GM23338 (cell line): ENCODE data around the gene GEMIN2. TPM values are rescaled to one million over a fixed set of nuclear protein-coding genes. Genes with fewer than 3 reads are reported as not detected.

ENCODE experiments used
- ATAC-seq: fragments of 200-7000 bp; cut with Tn5 transposase; 3 replicates; pipeline ENCODE4 v1.9.1; 2020
- DNase-seq: peaks from one replicate; pipeline ENCODE4 v3.0.0-alpha.2; 2015; ENCODE audit warnings: low spot score
- H2AFZ ChIP-seq: fragments of 200-600 bp; sonication (generic); 2 replicates; pipeline ENCODE4 v1.8.0; 2016; ENCODE audit warnings: antibody characterized with exemption, mild to moderate bottlenecking, moderate library complexity
- H3F3A ChIP-seq: fragments of 200-600 bp; sonication (generic); replicated peaks from 2 replicates; pipeline ENCODE4 v1.8.0; 2017; ENCODE audit warnings: antibody characterized with exemption, mixed run types, low read depth
- H3K27ac ChIP-seq: fragments of 200-600 bp; sonication (generic); 2 replicates; pipeline ENCODE4 v1.6.1; 2016; ENCODE audit warnings: low read depth
- H3K27me3 ChIP-seq: fragments of 200-600 bp; sonication (generic); 2 replicates; pipeline ENCODE4 v1.8.0; 2016; ENCODE audit warnings: mild to moderate bottlenecking, mixed run types, moderate library complexity; ENCODE audit not compliant: insufficient read depth
- H3K36me3 ChIP-seq: fragments of 200-600 bp; sonication (generic); 2 replicates; pipeline ENCODE4 v1.8.0; 2016; ENCODE audit warnings: mild to moderate bottlenecking; ENCODE audit not compliant: insufficient read depth
- H3K4me1 ChIP-seq: fragments of 200-600 bp; sonication (generic); 2 replicates; pipeline ENCODE4 v1.8.0; 2016; ENCODE audit warnings: mild to moderate bottlenecking, moderate library complexity; ENCODE audit not compliant: insufficient read depth
- H3K4me2 ChIP-seq: fragments of 200-600 bp; sonication (generic); 2 replicates; pipeline ENCODE4 v1.7.1; 2017; ENCODE audit warnings: mixed run types
- H3K4me3 ChIP-seq: fragments of 200-600 bp; sonication (generic); 2 replicates; pipeline ENCODE4 v1.6.1; 2016; ENCODE audit warnings: mixed run types
- H3K79me2 ChIP-seq: fragments of 200-600 bp; sonication (generic); replicated peaks from 2 replicates; pipeline ENCODE4 v1.8.0; 2017; ENCODE audit warnings: mild to moderate bottlenecking; ENCODE audit not compliant: insufficient read depth
- H3K9me2 ChIP-seq: fragments of 200-600 bp; sonication (generic); 2 replicates; pipeline ENCODE4 v1.8.0; 2017; ENCODE audit not compliant: insufficient read depth
- H4K20me1 ChIP-seq: fragments of 200-600 bp; sonication (generic); replicated peaks from 2 replicates; pipeline ENCODE4 v1.8.0; 2017; ENCODE audit warnings: mild to moderate bottlenecking; ENCODE audit not compliant: insufficient read depth
- H3K27ac Mint-ChIP-seq: 2 replicates; pipeline ENCODE4 v1.8.0; 2020; ENCODE audit warnings: inconsistent platforms, mild to moderate bottlenecking, moderate library complexity, mixed read lengths
- H3K27me3 Mint-ChIP-seq: 3 replicates; pipeline ENCODE4 v1.8.0; 2022; ENCODE audit warnings: low read depth, mild to moderate bottlenecking, moderate library complexity, mixed read lengths, inconsistent platforms; ENCODE audit not compliant: insufficient read depth, poor library complexity
- H3K36me3 Mint-ChIP-seq: 3 replicates; pipeline ENCODE4 v1.8.0; 2021; ENCODE audit warnings: low read depth, mild to moderate bottlenecking, inconsistent platforms, moderate library complexity, mixed read lengths
- H3K4me1 Mint-ChIP-seq: 3 replicates; pipeline ENCODE4 v1.8.0; 2020; ENCODE audit warnings: mild to moderate bottlenecking, inconsistent platforms, mixed read lengths
- H3K4me3 Mint-ChIP-seq: 3 replicates; pipeline ENCODE4 v1.8.0; 2021; ENCODE audit warnings: moderate library complexity, mild to moderate bottlenecking, inconsistent platforms, mixed read lengths
- H3K9me3 Mint-ChIP-seq: 3 replicates; pipeline ENCODE4 v1.8.0; 2020; ENCODE audit warnings: moderate library complexity, mild to moderate bottlenecking, inconsistent platforms, mixed read lengths
- EZH2phosphoT487 ChIP-seq: fragments of 200-600 bp; sonication (generic); IDR thresholded peaks from one replicate; pipeline ENCODE4 v1.8.1; 2018; ENCODE audit warnings: antibody characterized with exemption; ENCODE audit not compliant: unreplicated experiment
- JUNB ChIP-seq: IDR thresholded peaks from one replicate; pipeline ENCODE4 v1.6.1; 2016; ENCODE audit warnings: antibody characterized with exemption; ENCODE audit not compliant: unreplicated experiment
- NANOG ChIP-seq: IDR thresholded peaks from 2 replicates; pipeline ENCODE4 v1.6.1; 2016; ENCODE audit warnings: antibody characterized with exemption, borderline replicate concordance
- ZNF114 ChIP-seq: fragments of 250-450 bp; sonication (Bioruptor Pico); IDR thresholded peaks from 2 replicates; pipeline ENCODE4 v1.5.0; 2020; ENCODE audit warnings: mild to moderate bottlenecking, moderate library complexity
- ZNF462 ChIP-seq: fragments of 250-450 bp; sonication (Bioruptor Pico); IDR thresholded peaks from 2 replicates; pipeline ENCODE4 v1.5.0; 2020; ENCODE audit warnings: mild to moderate bottlenecking, moderate library complexity
- polyA plus RNA-seq: library from polyadenylated mRNA; unstranded; fragments of >200 nt; fragmentation: Nextera tagmentation; extraction: Ambion mirVana; gene quantifications from 2 replicates; pipeline ENCODE4 v1.2.1, GENCODE V29; 2016
- total RNA-seq: library from RNA; depleted of rRNA; stranded (reverse); fragments of >200 nt; shearing (Covaris generic); gene quantifications from 2 replicates; pipeline ENCODE4 v1.2.3, GENCODE V29; 2014
- TF ChIP-seq, protein P1 (sequence below): IDR thresholded peaks from one replicate; pipeline ENCODE4 v1.6.1; 2018; ENCODE audit warnings: antibody characterized with exemption; ENCODE audit not compliant: unreplicated experiment

Gene GEMIN2
- total and polyA plus RNA-seq, 2 experiments from 2014 or later, result 37.0 to 61.6 TPM

- TF ChIP-seq ZNF462 (no peak), JUNB (no peak), NANOG (no peak), ZNF114 (no peak)
- TF ChIP-seq, protein P1, sequence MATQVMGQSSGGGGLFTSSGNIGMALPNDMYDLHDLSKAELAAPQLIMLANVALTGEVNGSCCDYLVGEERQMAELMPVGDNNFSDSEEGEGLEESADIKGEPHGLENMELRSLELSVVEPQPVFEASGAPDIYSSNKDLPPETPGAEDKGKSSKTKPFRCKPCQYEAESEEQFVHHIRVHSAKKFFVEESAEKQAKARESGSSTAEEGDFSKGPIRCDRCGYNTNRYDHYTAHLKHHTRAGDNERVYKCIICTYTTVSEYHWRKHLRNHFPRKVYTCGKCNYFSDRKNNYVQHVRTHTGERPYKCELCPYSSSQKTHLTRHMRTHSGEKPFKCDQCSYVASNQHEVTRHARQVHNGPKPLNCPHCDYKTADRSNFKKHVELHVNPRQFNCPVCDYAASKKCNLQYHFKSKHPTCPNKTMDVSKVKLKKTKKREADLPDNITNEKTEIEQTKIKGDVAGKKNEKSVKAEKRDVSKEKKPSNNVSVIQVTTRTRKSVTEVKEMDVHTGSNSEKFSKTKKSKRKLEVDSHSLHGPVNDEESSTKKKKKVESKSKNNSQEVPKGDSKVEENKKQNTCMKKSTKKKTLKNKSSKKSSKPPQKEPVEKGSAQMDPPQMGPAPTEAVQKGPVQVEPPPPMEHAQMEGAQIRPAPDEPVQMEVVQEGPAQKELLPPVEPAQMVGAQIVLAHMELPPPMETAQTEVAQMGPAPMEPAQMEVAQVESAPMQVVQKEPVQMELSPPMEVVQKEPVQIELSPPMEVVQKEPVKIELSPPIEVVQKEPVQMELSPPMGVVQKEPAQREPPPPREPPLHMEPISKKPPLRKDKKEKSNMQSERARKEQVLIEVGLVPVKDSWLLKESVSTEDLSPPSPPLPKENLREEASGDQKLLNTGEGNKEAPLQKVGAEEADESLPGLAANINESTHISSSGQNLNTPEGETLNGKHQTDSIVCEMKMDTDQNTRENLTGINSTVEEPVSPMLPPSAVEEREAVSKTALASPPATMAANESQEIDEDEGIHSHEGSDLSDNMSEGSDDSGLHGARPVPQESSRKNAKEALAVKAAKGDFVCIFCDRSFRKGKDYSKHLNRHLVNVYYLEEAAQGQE, result no peak
These were observed 40.6 kb downstream of the GEMIN2 start (continued) for GRCh38 chr14:39154594-39155189.

- Mint-ChIP-seq H3K4me1 (no peaks in the 10 kb centered on the region), H3K27me3 (no peaks in the 10 kb centered on the region), H3K9me3 (no peaks in the 10 kb centered on the region), H3K27ac (no peak overlapping the region), H3K36me3 (peaks cover 12% of the 10 kb centered on the region; the same call in 2 of the 3 replicates), H3K4me3 (no peak overlapping the region)
- H3K27me3 ChIP-seq, result no peaks in the 10 kb centered on the region
- no peaks in the 10 kb centered on the region for H3K4me1 ChIP-seq
- peaks cover 16% of the 10 kb centered on the region for H3K79me2 ChIP-seq
- no peak overlapping the region for H3K27ac ChIP-seq
- no peak overlapping the region for H3K4me2 ChIP-seq
- DNase-seq (no peak), ATAC-seq (no peak)
- H3F3A ChIP-seq, result 0 out of 2 replicates have a peak, but pooled peaks cover 2% of the 10 kb centered on the region
- TF ChIP-seq EZH2phosphoT487 (no peak), ZNF114 (no peak)
- H3K36me3 ChIP-seq, result peaks cover 1% of the 10 kb centered on the region
- H3K4me3 ChIP-seq, result no peak overlapping the region
- no peaks in the 10 kb centered on the region for H3K9me2 ChIP-seq
- peaks cover 2% of the 10 kb centered on the region; the same call in 1 of the 2 replicates for H4K20me1 ChIP-seq
- no peak overlapping the region for H2AFZ ChIP-seq
These were observed 43.4 kb downstream of the GEMIN2 start for GRCh38 chr14:39157491-39157890.
